GM12878 (cell line): ENCODE data around the gene RNF13. TPM values are rescaled to one million over a fixed set of nuclear protein-coding genes. Genes with fewer than 3 reads are reported as not detected.

Experiments used
- ATAC-seq: fragments of 200-7000 bp; cut with Tn5 transposase; 3 replicates; pipeline ENCODE4 v1.9.1; 2020; ENCODE audit warnings: mild to moderate bottlenecking, moderate library complexity
- BruUV-seq: library from RNA; stranded (reverse); fragments of 400-500 nt; replicated peaks from 2 replicates; lab custom pipeline; 2021; lab: Mats Ljungman, UMichigan
- CTCF ChIA-PET: fragments of 300-600 bp; sonication (Branson Sonifier 250); formaldehyde crosslinking; extraction: SDS; loops from one replicate; lab custom pipeline; 2021; ENCODE audit warnings: inconsistent platforms; lab: Yijun Ruan, JAX
- POLR2A ChIA-PET: fragments of 350-600 bp; formaldehyde crosslinking; extraction: SDS; loops from one replicate; lab custom pipeline; 2021; ENCODE audit warnings: inconsistent platforms; lab: Charles Lee
- RAD21 ChIA-PET: fragments of 300-600 bp; sonication (Branson Sonifier 250); formaldehyde crosslinking; loops from one replicate; lab custom pipeline; 2023; ENCODE audit warnings: antibody characterized with exemption; ENCODE audit not compliant: unreplicated experiment; lab: Charles Lee
- SMC1A ChIA-PET: fragments of 300-600 bp; sonication (Branson Sonifier 250); formaldehyde crosslinking; loops from one replicate; lab custom pipeline; 2023; ENCODE audit not compliant: unreplicated experiment, uncharacterized antibody; lab: Charles Lee
- DNase-seq: peaks from one replicate; pipeline ENCODE4 v3.0.0-alpha.2; 2011; ENCODE audit warnings: low read depth, low spot score
- FAIRE-seq: peaks from 3 replicates; lab custom pipeline; 2011; peaks lifted over from hg19 to GRCh38; lab: Jason Lieb, UNC
- H2AFZ ChIP-seq: 2 replicates; pipeline ENCODE4 v1.6.0; 2011; ENCODE audit warnings: low read depth, low read length, control low read depth; ENCODE audit not compliant: control insufficient read depth
- H3K27ac ChIP-seq: 2 replicates; pipeline ENCODE4 v1.5.1; 2011; ENCODE audit warnings: control low read depth; ENCODE audit not compliant: control insufficient read depth, insufficient read depth
- H3K27me3 ChIP-seq, 2 experiments: replicated peaks in 1 of 2; 2 replicates each; pipeline versions ENCODE4 v1.6.0 to v1.6.1; 2011; ENCODE audit warnings: low read length in 1 of 2; ENCODE audit not compliant: control insufficient read depth in 2 of 2, insufficient read depth in 2 of 2
- H3K36me3 ChIP-seq, 2 experiments: 2 replicates each; pipeline ENCODE4 v1.5.1; 2011; ENCODE audit warnings: low read length in 1 of 2; ENCODE audit not compliant: control insufficient read depth in 2 of 2, insufficient read depth in 2 of 2
- H3K4me1 ChIP-seq: 2 replicates; pipeline ENCODE4 v1.6.1; 2011; ENCODE audit warnings: mild to moderate bottlenecking, low read length, moderate library complexity, mixed read lengths; ENCODE audit not compliant: control insufficient read depth, insufficient read depth
- H3K4me2 ChIP-seq: 2 replicates; pipeline ENCODE4 v1.6.0; 2011; ENCODE audit warnings: control low read depth; ENCODE audit not compliant: control insufficient read depth, insufficient read depth
- H3K4me3 ChIP-seq: fragments of 200-600 bp; sonication (generic); 2 replicates; pipeline ENCODE4 v1.5.1; 2016
- H3K79me2 ChIP-seq: 2 replicates; pipeline ENCODE4 v1.6.0; 2011; ENCODE audit warnings: low read length; ENCODE audit not compliant: control insufficient read depth, insufficient read depth
- H3K9ac ChIP-seq: 2 replicates; pipeline ENCODE4 v1.8.0; 2011; ENCODE audit warnings: low read length, control low read depth, mixed read lengths; ENCODE audit not compliant: control insufficient read depth, insufficient read depth
- H3K9me3 ChIP-seq: replicated peaks from 3 replicates; pipeline ENCODE4 v1.5.1; 2011; ENCODE audit warnings: mild to moderate bottlenecking, low read length; ENCODE audit not compliant: control insufficient read depth, insufficient read depth
- H4K20me1 ChIP-seq: 2 replicates; pipeline ENCODE4 v1.6.0; 2011; ENCODE audit not compliant: control insufficient read depth, insufficient read depth
- ASH2L ChIP-seq: fragments of 300-600, 200-600 bp; sonication (generic); IDR thresholded peaks from 2 replicates; pipeline ENCODE4 v1.6.1; 2017; ENCODE audit warnings: low read depth, mild to moderate bottlenecking, borderline replicate concordance
- ATF3 ChIP-seq: IDR thresholded peaks from 2 replicates; pipeline ENCODE4 v1.6.1; 2011; ENCODE audit warnings: low read depth, mild to moderate bottlenecking, low read length, moderate library complexity, borderline replicate concordance; ENCODE audit errors: extremely low read depth
- BHLHE40 ChIP-seq, 2 experiments: fragments of 450-650 bp in 1 of 2; IDR thresholded peaks; 2 replicates each; pipeline ENCODE4 v1.6.1; 2011 to 2017; ENCODE audit warnings: low read depth in 2 of 2, borderline replicate concordance in 1 of 2, improper control_type of control experiment in 1 of 2, low read length in 1 of 2, mild to moderate bottlenecking in 1 of 2
- CBX3 ChIP-seq: fragments of 200-600 bp; sonication (generic); IDR thresholded peaks from 2 replicates; pipeline ENCODE4 v1.6.1; 2016; ENCODE audit warnings: low read depth, borderline replicate concordance
- EP300 ChIP-seq, 2 experiments: fragments of 150-350 bp in 1 of 2; IDR thresholded peaks; 2 replicates each; pipeline ENCODE4 v1.6.1; 2011 to 2012; ENCODE audit warnings: low read depth in 2 of 2, low read length in 2 of 2, borderline replicate concordance in 1 of 2, improper control_type of control experiment in 1 of 2, inconsistent platforms in 1 of 2; ENCODE audit not compliant: control insufficient read depth in 1 of 2
- HDAC6 ChIP-seq: fragments of 200-600 bp; sonication (generic); IDR thresholded peaks from one replicate; pipeline ENCODE4 v1.8.0; 2017; ENCODE audit warnings: antibody characterized with exemption; ENCODE audit not compliant: unreplicated experiment
- MXI1 ChIP-seq: fragments of 150-350 bp; IDR thresholded peaks from 2 replicates; pipeline ENCODE4 v1.6.1; 2011; ENCODE audit warnings: low read depth, mild to moderate bottlenecking, inconsistent platforms, low read length, improper control_type of control experiment
- NFIC ChIP-seq: IDR thresholded peaks from 2 replicates; pipeline ENCODE4 v1.6.1; 2012; ENCODE audit warnings: low read depth, mild to moderate bottlenecking, inconsistent platforms, low read length, moderate library complexity
- NR2C1 ChIP-seq: fragments of 450-650 bp; IDR thresholded peaks from 2 replicates; pipeline ENCODE4 v1.6.1; 2017; ENCODE audit warnings: antibody characterized with exemption, mild to moderate bottlenecking, moderate library complexity
- NR2F1 ChIP-seq: fragments of 450-650 bp; conservative IDR thresholded peaks from 2 replicates; pipeline ENCODE4 v1.6.1; 2017; ENCODE audit warnings: mild to moderate bottlenecking
- POLR2AphosphoS2 ChIP-seq: IDR thresholded peaks from 2 replicates; pipeline ENCODE4 v1.6.1; 2011; ENCODE audit warnings: low read depth, mild to moderate bottlenecking, low read length, improper control_type of control experiment, moderate library complexity
- SIX5 ChIP-seq: IDR thresholded peaks from 2 replicates; pipeline ENCODE4 v1.6.1; 2011; ENCODE audit warnings: mild to moderate bottlenecking, low read depth, low read length, moderate library complexity; ENCODE audit not compliant: severe bottlenecking
- SREBF1 ChIP-seq: IDR thresholded peaks from 2 replicates; pipeline ENCODE4 v1.6.1; 2012; ENCODE audit warnings: mild to moderate bottlenecking, low read length
- SUPT20H ChIP-seq: IDR thresholded peaks from 2 replicates; pipeline ENCODE4 v1.6.1; 2011; ENCODE audit warnings: low read depth, mild to moderate bottlenecking, low read length, moderate library complexity, borderline replicate concordance; ENCODE audit not compliant: control insufficient read depth
- TCF12 ChIP-seq: IDR thresholded peaks from 2 replicates; pipeline ENCODE4 v1.6.1; 2011; ENCODE audit warnings: low read depth, mild to moderate bottlenecking, low read length
- ZBTB11 ChIP-seq: fragments of 450-650 bp; formaldehyde crosslinking; IDR thresholded peaks from 2 replicates; pipeline ENCODE4 v1.5.0; 2022; ENCODE audit warnings: mild to moderate bottlenecking, missing genetic modification characterization
- ZNF207 ChIP-seq: fragments of 450-650 bp; IDR thresholded peaks from 2 replicates; pipeline ENCODE4 v1.6.1; 2014; ENCODE audit warnings: antibody characterized with exemption, mild to moderate bottlenecking, borderline replicate concordance
- WGBS: methylation state at CpG from one replicate; pipeline ENCODE4 v1.1.6; 2016; ENCODE audit warnings: low lambda C conversion rate; ENCODE audit not compliant: insufficient replicate concordance, insufficient coverage; ENCODE audit errors: missing lambda C conversion rate; 5-methylcytosine and 5-hydroxymethylcytosine counted together
- in situ Hi-C: fragments of 300-500 bp; cut with MboI; formaldehyde crosslinking; loops from 9 replicates; pipeline ENCODE4 v1.14.3; 2018; ENCODE audit warnings: mixed read lengths
- intact Hi-C: fragments of 100-400 bp; cut with micrococcal nuclease; formaldehyde crosslinking; loops from one replicate; pipeline ENCODE4 v1.14.2; 2022; ENCODE audit not compliant: unreplicated experiment
- polyA plus RNA-seq, 11 experiments: library from polyadenylated mRNA; depleted of rRNA in 4 of 11; unstranded in 6 of 11; stranded (reverse) in 5 of 11; fragments of >200 nt; fragmentation: Nextera tagmentation in 4 of 11; fragmentation: Illumina TruSeq in 1 of 11; extraction: Ambion mirVana in 4 of 11; extraction: Trizol in 1 of 11; gene quantifications; 1 replicate in 1 of 11; 2 replicates in 10 of 11; pipeline versions ENCODE4 v1.2.1 to v1.2.3, GENCODE V29; 2011 to 2016; ENCODE audit warnings: inconsistent platforms in 2 of 11, missing spikeins in 2 of 11, low read depth in 1 of 11
- total RNA-seq, 4 experiments: library from RNA; depleted of rRNA in 3 of 4; stranded (reverse); fragments of >200 nt in 3 of 4; fragmentation: Illumina TruSeq in 1 of 4; extraction: Trizol in 1 of 4; gene quantifications; 2 replicates each; pipeline versions ENCODE4 v1.2.1 to v1.2.3, GENCODE V29; 2013 to 2021
- TF ChIP-seq, protein P1 (sequence below): IDR thresholded peaks from 2 replicates; pipeline ENCODE4 v1.6.1; 2011; ENCODE audit warnings: mild to moderate bottlenecking, low read depth, low read length, moderate library complexity; ENCODE audit not compliant: insufficient replicate concordance

Gene RNF13
- total and polyA plus RNA-seq, 10 of the 15 experiments (the other 5 are each of a cell fraction or from before 2014, with no cell fraction given) = 18.9 to 73.4 (median 36.7) TPM

GRCh38 chr3:149992416-149993058, 179.5 kb downstream of the RNF13 start (continued):
- TF ChIP-seq, protein P1, sequence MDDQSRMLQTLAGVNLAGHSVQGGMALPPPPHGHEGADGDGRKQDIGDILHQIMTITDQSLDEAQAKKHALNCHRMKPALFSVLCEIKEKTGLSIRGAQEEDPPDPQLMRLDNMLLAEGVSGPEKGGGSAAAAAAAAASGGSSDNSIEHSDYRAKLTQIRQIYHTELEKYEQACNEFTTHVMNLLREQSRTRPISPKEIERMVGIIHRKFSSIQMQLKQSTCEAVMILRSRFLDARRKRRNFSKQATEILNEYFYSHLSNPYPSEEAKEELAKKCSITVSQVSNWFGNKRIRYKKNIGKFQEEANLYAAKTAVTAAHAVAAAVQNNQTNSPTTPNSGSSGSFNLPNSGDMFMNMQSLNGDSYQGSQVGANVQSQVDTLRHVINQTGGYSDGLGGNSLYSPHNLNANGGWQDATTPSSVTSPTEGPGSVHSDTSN = no peak
- TF ChIP-seq ZNF207 = no peak
- no peak for TF ChIP-seq SIX5
- no peak for TF ChIP-seq ASH2L
- TF ChIP-seq BHLHE40 (IDR thresholded peaks at IDR 0.05; ENCODE audit: borderline replicate concordance in 1 of 2, low read depth in 2 of 2, low read length in 1 of 2) = no peak
- TF ChIP-seq CBX3 = no peak
- TF ChIP-seq, all 136 proteins: peak for 0

- no peak overlapping the region for H3K4me2 ChIP-seq
- BruUV-seq = no TSS peak
- DNase-seq (no peak), FAIRE-seq (no peak), ATAC-seq (no peak)
- H2AFZ ChIP-seq = no peak overlapping the region
- no peak overlapping the region for H3K4me3 ChIP-seq
- ChIA-PET CTCF (interaction anchor here (1.1 kb wide), 1 partner anchor 185 kb away, joined by 4 read pairs; no protein-coding TSS in a partner anchor), RAD21 (no interaction called here), POLR2A (no interaction called here), SMC1A (no interaction called here)
- no peaks in the 10 kb centered on the region for H3K4me1 ChIP-seq
- 93% methylated on average over 1 of the region's 1 CpG for WGBS
- intact Hi-C loops (no loop called here), in situ Hi-C loops (no loop called here)
- no peak overlapping the region for H3K27ac ChIP-seq
- H3K79me2 ChIP-seq = no peaks in the 10 kb centered on the region
- no peaks in the 10 kb centered on the region for H3K36me3 ChIP-seq
- no peaks in the 10 kb centered on the region; the same call in 2 of the 3 replicates for H3K9me3 ChIP-seq
- H4K20me1 ChIP-seq = no peaks in the 10 kb centered on the region
- no peaks in the 10 kb centered on the region for H3K27me3 ChIP-seq
- no peak overlapping the region for H3K9ac ChIP-seq
- TF ChIP-seq ATF3 = no peak
- TF ChIP-seq NR2F1 = no peak
- no peak for TF ChIP-seq HDAC6
- TF ChIP-seq SUPT20H = no peak
- no peak for TF ChIP-seq POLR2AphosphoS2
- no peak for TF ChIP-seq SREBF1
- no peak for TF ChIP-seq MXI1
- TF ChIP-seq TCF12 = no peak
- TF ChIP-seq ZBTB11 (CRISPR knock-in tag) = no peak
- TF ChIP-seq NR2C1 = no peak
- no peak for TF ChIP-seq EP300 (IDR thresholded peaks at IDR 0.05; ENCODE audit: borderline replicate concordance in 1 of 2, control insufficient read depth in 1 of 2, low read depth in 2 of 2, low read length in 2 of 2)
- no peak for TF ChIP-seq NFIC
Measured at GRCh38 chr3:149998946-149999345, 185.9 kb downstream of the RNF13 start.
